Esophagus squamous epithelium (tissue), 4 donors: Measurements from ENCODE around the gene UBR4.

ENCODE experiments used
- CTCF ChIP-seq, 6 experiments: fragments of 450-650 bp in 4 of 6; fragments of 200-600 bp in 2 of 6; sonication (generic) in 2 of 6; IDR thresholded peaks; one replicate each; pipeline ENCODE4 v1.5.1; 2016 to 2019; ENCODE audit warnings: antibody characterized with exemption in 6 of 6, mild to moderate bottlenecking in 4 of 6, moderate library complexity in 4 of 6
- POLR2A ChIP-seq, 4 donors: fragments of 450-650 bp; IDR thresholded peaks; one replicate each; pipeline ENCODE4 v1.6.1; 2017; ENCODE audit warnings: antibody characterized with exemption in 4 of 4, mild to moderate bottlenecking in 4 of 4, moderate library complexity in 3 of 4

- no peak for TF ChIP-seq CTCF (IDR thresholded peaks at IDR 0.05)
- no peak for TF ChIP-seq POLR2A (IDR thresholded peaks at IDR 0.05)
Observed at GRCh38 chr1:19199969-19200604, 10.0 kb downstream of the UBR4 start.
